ENCODE results near the gene TRIM15. TPM values are rescaled to one million over a fixed set of nuclear protein-coding genes. Genes with fewer than 3 reads are reported as not detected.
"Not testable (repeated sequence)": the region's sequence is repeated elsewhere in the genome, so short reads cannot be mapped to it uniquely, and the experiment has no call there.

Gene TRIM15
- total and polyA plus RNA-seq, 10 of the 15 experiments (the other 5 are each of a cell fraction or from before 2014, with no cell fraction given), result 0.29 TPM; not detected in 9

DNA sequence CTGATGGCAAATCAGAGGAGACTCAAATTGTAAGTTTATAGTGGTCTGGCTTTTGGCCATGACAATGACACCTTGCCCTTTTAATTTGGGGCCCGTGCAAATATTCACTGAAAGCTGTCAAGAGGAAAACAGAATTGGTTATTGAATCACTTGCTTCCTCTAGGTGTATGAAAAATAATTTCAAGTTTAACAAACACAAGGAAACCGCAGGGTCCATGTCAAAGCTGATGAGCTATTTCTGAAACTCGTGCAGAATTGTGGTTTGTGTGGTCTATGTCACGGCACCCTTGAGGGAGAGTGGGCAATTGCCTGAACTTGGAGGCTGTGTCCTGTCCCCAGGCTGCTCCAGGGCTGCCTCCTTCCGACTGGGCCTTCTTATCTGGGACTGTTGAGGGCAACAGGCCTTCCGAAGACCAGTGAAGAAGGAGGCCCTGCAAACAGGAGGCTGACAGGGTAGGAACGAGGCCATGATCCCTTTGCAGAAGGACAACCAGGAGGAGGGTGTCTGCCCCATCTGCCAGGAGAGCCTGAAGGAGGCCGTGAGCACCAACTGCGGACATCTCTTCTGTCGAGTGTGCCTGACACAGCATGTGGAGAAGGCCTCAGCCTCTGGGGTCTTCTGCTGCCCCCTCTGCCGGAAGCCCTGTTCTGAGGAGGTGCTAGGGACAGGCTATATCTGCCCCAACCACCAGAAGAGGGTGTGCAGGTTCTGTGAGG, 26.6 kb upstream of the TRIM15 start (continued):
- TF ChIP-seq, protein P1, sequence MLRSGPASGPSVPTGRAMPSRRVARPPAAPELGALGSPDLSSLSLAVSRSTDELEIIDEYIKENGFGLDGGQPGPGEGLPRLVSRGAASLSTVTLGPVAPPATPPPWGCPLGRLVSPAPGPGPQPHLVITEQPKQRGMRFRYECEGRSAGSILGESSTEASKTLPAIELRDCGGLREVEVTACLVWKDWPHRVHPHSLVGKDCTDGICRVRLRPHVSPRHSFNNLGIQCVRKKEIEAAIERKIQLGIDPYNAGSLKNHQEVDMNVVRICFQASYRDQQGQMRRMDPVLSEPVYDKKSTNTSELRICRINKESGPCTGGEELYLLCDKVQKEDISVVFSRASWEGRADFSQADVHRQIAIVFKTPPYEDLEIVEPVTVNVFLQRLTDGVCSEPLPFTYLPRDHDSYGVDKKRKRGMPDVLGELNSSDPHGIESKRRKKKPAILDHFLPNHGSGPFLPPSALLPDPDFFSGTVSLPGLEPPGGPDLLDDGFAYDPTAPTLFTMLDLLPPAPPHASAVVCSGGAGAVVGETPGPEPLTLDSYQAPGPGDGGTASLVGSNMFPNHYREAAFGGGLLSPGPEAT (IDR thresholded peaks at IDR 0.05; ENCODE audit: low read depth), result no peak
- TF ChIP-seq MYB (IDR thresholded peaks at IDR 0.05; ENCODE audit: borderline replicate concordance, low read depth, low read length), result no peak
- TF ChIP-seq NR2F1 (conservative IDR thresholded peaks at IDR 0.05), result peak; percentile 64
- TF ChIP-seq MTA2 (IDR thresholded peaks at IDR 0.05; ENCODE audit: low read depth), result no peak
- TF ChIP-seq PAX5 (IDR thresholded peaks at IDR 0.05; ENCODE audit: borderline replicate concordance, low read depth, low read length), result no peak
- TF ChIP-seq ZNF217 (IDR thresholded peaks at IDR 0.05), result no peak
- no peak for TF ChIP-seq POLR2AphosphoS5 (IDR thresholded peaks at IDR 0.05; ENCODE audit: low read length)
- TF ChIP-seq, protein P2, sequence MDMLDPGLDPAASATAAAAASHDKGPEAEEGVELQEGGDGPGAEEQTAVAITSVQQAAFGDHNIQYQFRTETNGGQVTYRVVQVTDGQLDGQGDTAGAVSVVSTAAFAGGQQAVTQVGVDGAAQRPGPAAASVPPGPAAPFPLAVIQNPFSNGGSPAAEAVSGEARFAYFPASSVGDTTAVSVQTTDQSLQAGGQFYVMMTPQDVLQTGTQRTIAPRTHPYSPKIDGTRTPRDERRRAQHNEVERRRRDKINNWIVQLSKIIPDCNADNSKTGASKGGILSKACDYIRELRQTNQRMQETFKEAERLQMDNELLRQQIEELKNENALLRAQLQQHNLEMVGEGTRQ (IDR thresholded peaks at IDR 0.05; ENCODE audit: borderline replicate concordance, low read depth, low read length), result no peak
- no peak for TF ChIP-seq BMI1 (IDR thresholded peaks at IDR 0.05; ENCODE audit: borderline replicate concordance)
- TF ChIP-seq RB1 (IDR thresholded peaks at IDR 0.05; ENCODE audit: borderline replicate concordance), result no peak
- TF ChIP-seq, protein P3, sequence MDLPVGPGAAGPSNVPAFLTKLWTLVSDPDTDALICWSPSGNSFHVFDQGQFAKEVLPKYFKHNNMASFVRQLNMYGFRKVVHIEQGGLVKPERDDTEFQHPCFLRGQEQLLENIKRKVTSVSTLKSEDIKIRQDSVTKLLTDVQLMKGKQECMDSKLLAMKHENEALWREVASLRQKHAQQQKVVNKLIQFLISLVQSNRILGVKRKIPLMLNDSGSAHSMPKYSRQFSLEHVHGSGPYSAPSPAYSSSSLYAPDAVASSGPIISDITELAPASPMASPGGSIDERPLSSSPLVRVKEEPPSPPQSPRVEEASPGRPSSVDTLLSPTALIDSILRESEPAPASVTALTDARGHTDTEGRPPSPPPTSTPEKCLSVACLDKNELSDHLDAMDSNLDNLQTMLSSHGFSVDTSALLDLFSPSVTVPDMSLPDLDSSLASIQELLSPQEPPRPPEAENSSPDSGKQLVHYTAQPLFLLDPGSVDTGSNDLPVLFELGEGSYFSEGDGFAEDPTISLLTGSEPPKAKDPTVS (IDR thresholded peaks at IDR 0.05; ENCODE audit: low read depth, low read length), result no peak

DNA sequence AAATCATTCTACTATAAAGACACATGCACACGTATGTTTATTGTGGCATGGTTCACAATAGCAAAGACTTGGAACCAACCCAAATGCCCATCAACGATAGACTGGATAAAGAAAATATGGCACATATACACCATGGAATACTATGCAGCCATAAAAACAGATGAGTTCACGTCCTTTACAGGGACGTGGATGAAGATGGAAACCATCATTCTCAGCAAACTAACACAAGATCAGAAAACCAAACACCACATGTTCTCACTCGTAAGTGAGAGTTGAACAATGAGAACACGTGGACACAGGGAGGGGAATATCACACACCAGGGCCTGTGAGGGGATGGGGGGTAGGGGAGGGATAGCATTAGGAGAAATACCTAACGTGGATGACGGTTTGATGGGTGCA, 23.1 kb upstream of the TRIM15 start:
- ChIA-PET SMC1A (ENCODE audit: uncharacterized antibody, unreplicated experiment) (interaction anchor here (1.2 kb wide), 1 partner anchor 9 kb away, joined by 4 read pairs; no protein-coding TSS in a partner anchor), CTCF (interaction anchor here (1.2 kb wide), 1 partner anchor 9 kb away, joined by 4 read pairs; no protein-coding TSS in a partner anchor)
- H3K9me3 ChIP-seq (replicated peaks; ENCODE audit: control insufficient read depth, insufficient read depth, low read length); H3K4me2 ChIP-seq (ENCODE audit: control insufficient read depth, insufficient read depth); H3K4me3 ChIP-seq; H3K4me1 ChIP-seq (ENCODE audit: control insufficient read depth, insufficient read depth, low read length); FAIRE-seq; H3K27me3 ChIP-seq (replicated peaks in 1 of 2; ENCODE audit: control insufficient read depth in 2 of 2, insufficient read depth in 2 of 2, low read length in 1 of 2); ATAC-seq; H2AFZ ChIP-seq (ENCODE audit: control insufficient read depth, low read depth, low read length); POLR2A ChIA-PET; H3K36me3 ChIP-seq (ENCODE audit: control insufficient read depth in 2 of 2, insufficient read depth in 2 of 2, low read length in 1 of 2); in situ Hi-C loops (cut with MboI); DNase-seq (ENCODE audit: low read depth, low spot score); H4K20me1 ChIP-seq (ENCODE audit: control insufficient read depth, insufficient read depth); H3K27ac ChIP-seq (ENCODE audit: control insufficient read depth, insufficient read depth); RAD21 ChIA-PET (ENCODE audit: unreplicated experiment); intact Hi-C loops (cut with micrococcal nuclease; ENCODE audit: unreplicated experiment); H3K79me2 ChIP-seq (ENCODE audit: control insufficient read depth, insufficient read depth, low read length); BruUV-seq (replicated peaks); H3K9ac ChIP-seq (ENCODE audit: control insufficient read depth, insufficient read depth, low read length): not testable (repeated sequence)
- 39% methylated on average over 8 of the region's 8 CpGs for WGBS (ENCODE audit: insufficient coverage, insufficient replicate concordance, low lambda C conversion rate, missing lambda C conversion rate)

Data from GM12878 (cell line).